ENCODE measurements around the gene TYSND1. TPM values are rescaled to one million over a fixed set of nuclear protein-coding genes. Genes with fewer than 3 reads are reported as not detected.

Gene TYSND1
- total and polyA plus RNA-seq, 3 donors from 2014 or later = 33.8 to 66.8 (median 45.4) TPM

DNA sequence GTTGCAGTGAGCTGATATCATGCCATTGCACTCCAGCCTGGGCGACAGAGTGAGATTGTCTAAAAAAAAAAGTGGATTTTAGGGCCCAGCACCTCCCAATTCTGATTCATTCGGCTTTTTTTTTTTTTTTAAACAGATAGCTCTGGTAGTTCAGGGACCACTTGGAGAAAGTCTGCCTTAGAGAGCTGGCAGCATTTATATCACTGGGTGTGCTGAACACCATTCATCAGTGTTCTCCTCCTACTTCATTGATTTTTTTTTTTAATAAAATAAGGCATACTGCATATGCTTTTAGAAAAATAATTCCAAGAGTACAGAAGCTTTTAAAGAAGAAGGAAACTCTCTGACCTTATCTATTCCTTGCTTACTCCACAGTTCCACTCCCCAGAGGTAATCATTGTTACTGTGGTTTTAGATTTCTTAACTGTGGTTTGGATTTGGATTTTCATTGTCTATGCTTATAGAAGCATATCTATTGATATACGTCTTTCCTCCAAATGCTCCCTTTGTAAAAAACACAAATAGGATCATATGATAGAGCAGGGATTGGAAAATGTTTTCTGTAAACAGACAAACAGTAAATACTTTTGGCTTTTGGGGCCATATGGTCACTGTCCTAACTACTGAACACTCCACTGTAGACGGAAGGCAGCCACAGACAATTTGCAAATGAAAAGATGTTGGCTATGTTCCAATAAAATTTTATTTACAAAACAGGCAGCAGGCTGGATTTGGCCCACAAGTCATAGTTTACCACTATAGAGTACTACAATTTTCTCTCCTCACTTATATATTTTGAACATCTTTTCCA, 44.9 kb upstream of the TYSND1 start:
- TF ChIP-seq POLR2A (IDR thresholded peaks at IDR 0.05) = no peak
- TF ChIP-seq, protein P1, sequence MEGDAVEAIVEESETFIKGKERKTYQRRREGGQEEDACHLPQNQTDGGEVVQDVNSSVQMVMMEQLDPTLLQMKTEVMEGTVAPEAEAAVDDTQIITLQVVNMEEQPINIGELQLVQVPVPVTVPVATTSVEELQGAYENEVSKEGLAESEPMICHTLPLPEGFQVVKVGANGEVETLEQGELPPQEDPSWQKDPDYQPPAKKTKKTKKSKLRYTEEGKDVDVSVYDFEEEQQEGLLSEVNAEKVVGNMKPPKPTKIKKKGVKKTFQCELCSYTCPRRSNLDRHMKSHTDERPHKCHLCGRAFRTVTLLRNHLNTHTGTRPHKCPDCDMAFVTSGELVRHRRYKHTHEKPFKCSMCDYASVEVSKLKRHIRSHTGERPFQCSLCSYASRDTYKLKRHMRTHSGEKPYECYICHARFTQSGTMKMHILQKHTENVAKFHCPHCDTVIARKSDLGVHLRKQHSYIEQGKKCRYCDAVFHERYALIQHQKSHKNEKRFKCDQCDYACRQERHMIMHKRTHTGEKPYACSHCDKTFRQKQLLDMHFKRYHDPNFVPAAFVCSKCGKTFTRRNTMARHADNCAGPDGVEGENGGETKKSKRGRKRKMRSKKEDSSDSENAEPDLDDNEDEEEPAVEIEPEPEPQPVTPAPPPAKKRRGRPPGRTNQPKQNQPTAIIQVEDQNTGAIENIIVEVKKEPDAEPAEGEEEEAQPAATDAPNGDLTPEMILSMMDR (IDR thresholded peaks at IDR 0.05) = no peak
- no peaks in the 10 kb centered on the region for H3K36me3 ChIP-seq (ENCODE audit: low read depth, missing control alignments)
- H3K4me1 ChIP-seq = no peaks in the 10 kb centered on the region
- H3K4me3 ChIP-seq = no peak overlapping the region
- DNase-seq = no peak
- intact Hi-C loops (cut with DNase I; ENCODE audit: low total_unique reads) = no loop called here
- no peaks in the 10 kb centered on the region for H3K27me3 ChIP-seq
- no peaks in the 10 kb centered on the region for H3K9me3 ChIP-seq
- no peak overlapping the region for H3K27ac ChIP-seq
- 65 to 68% methylated on average over 4 of the region's 4 CpGs for WGBS, 2 donors

DNA sequence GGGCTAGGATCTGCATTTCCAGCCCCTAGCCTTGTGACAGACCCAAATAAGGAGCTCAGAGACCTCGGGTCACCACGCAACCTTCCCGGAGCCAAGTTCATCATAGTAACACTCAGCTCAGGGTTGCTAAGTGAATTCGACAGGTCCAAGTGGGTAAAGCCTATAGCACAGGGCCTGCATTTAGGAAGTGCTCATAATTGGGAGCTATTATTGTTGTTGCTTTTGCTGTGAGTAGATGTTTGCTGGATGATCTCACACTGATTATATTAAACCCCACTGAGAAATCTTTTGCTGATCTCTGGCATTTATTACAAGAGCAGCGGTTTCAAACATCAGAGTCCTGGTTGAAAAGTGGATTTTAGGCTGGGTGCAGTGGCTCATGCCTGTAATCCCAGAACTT, 44.1 kb upstream of the TYSND1 start:
- Histone ChIP-seq H3K4me1 (no peaks in the 10 kb centered on the region), H3K27me3 (no peaks in the 10 kb centered on the region), H3K36me3 (ENCODE audit: low read depth, missing control alignments) (no peaks in the 10 kb centered on the region), H3K9me3 (no peaks in the 10 kb centered on the region), H3K4me3 (no peak overlapping the region), H3K27ac (no peak overlapping the region)
- DNase-seq = no peak
- no peak for TF ChIP-seq POLR2A (IDR thresholded peaks at IDR 0.05)
- TF ChIP-seq, protein P1 (IDR thresholded peaks at IDR 0.05) = no peak
- intact Hi-C loops (cut with DNase I; ENCODE audit: low total_unique reads) = no loop called here
- WGBS, 2 donors = 89% methylated on average over 3 to 5 of the region's 5 CpGs

DNA sequence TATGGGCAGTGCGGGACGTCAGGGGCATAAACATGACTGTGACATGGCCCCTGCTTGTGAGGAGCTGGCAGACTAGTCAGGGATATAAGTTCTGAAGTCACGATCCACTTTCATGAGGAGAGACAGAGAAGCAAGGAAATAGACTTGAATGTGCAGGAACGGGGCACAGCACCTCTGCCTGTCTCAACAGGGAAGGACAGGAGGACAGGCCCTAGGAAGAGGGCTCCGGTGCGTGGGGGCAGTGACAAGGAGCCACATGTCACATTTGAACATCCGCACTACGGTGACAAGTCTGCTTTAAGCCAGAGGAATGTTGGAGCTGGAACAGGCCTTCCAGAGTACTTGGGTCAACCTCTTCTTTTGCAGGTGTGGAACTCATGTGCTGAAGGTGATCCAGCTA, 43.6 kb upstream of the TYSND1 start:
- Histone ChIP-seq H3K36me3 (ENCODE audit: low read depth, missing control alignments) (no peaks in the 10 kb centered on the region), H3K27ac (no peak overlapping the region), H3K4me3 (no peak overlapping the region), H3K27me3 (no peaks in the 10 kb centered on the region), H3K4me1 (no peaks in the 10 kb centered on the region), H3K9me3 (no peaks in the 10 kb centered on the region)
- intact Hi-C loops (cut with DNase I; ENCODE audit: low total_unique reads) = no loop called here
- TF ChIP-seq POLR2A (IDR thresholded peaks at IDR 0.05) = no peak
- TF ChIP-seq, protein P1 (IDR thresholded peaks at IDR 0.05) = no peak
- no peak for DNase-seq
- 91 to 92% methylated on average over 8 of the region's 8 CpGs for WGBS, 2 donors

DNA sequence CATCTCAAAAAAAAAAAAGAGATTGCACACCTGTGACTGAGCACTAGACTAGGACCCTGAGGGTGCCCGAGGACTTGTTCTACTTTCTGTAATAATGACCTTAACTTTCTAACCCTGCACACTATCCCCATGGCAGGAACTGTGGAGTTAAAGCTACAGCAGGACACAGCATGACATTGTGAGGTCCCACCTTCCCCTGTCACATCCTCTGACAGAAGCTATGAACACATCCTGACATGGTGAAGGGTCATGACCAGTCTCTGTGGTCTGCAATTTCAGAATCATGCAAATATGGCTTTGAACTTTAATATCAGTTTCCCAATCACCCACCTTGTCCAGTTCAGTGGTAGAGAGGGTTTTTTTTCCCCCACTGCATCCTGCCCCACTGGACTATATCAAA, 42.3 kb upstream of the TYSND1 start:
- DNase-seq = no peak
- no peaks in the 10 kb centered on the region for H3K4me1 ChIP-seq
- H3K27ac ChIP-seq = no peak overlapping the region
- H3K36me3 ChIP-seq (ENCODE audit: low read depth, missing control alignments) = no peaks in the 10 kb centered on the region
- H3K9me3 ChIP-seq = no peaks in the 10 kb centered on the region
- no peak overlapping the region for H3K4me3 ChIP-seq
- WGBS, 2 donors = 73 to 74% methylated on average over 1 of the region's 1 CpG
- intact Hi-C loops (cut with DNase I; ENCODE audit: low total_unique reads) = no loop called here
- no peaks in the 10 kb centered on the region for H3K27me3 ChIP-seq
- no peak for TF ChIP-seq POLR2A (IDR thresholded peaks at IDR 0.05)
- TF ChIP-seq, protein P1 (IDR thresholded peaks at IDR 0.05) = no peak

DNA sequence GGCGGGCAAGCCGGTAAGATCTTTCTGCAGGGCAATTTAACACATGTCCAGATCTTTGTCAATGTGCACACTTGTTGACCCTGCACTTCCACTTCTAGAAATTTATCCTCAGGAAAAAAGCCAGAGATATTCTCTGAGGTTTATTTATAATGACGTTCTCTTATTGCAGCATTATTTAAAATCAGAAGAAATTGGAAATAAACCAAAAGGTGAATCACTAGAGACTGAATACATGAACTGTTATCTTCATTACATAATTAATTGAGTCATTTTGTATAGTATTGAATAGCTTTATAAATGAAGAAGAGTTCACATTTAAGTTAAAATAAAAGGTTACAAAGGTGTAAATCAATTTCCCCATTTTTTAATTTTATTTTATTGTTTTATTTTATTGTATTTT, 40.1 kb upstream of the TYSND1 start:
- no peak for DNase-seq
- Histone ChIP-seq H3K4me1 (no peaks in the 10 kb centered on the region), H3K9me3 (no peaks in the 10 kb centered on the region), H3K27me3 (no peaks in the 10 kb centered on the region), H3K36me3 (ENCODE audit: low read depth, missing control alignments) (no peaks in the 10 kb centered on the region), H3K27ac (no peak overlapping the region), H3K4me3 (no peak overlapping the region)
- intact Hi-C loops (cut with DNase I; ENCODE audit: low total_unique reads) = no loop called here
- TF ChIP-seq POLR2A (IDR thresholded peaks at IDR 0.05) = no peak
- TF ChIP-seq, protein P1 (IDR thresholded peaks at IDR 0.05) = no peak
- 80 to 81% methylated on average over 3 of the region's 3 CpGs for WGBS, 2 donors

All from testis (tissue), 3 donors.